K562 (cell line): ENCODE data around the gene NUDT6. TPM values are rescaled to one million over a fixed set of nuclear protein-coding genes. Genes with fewer than 3 reads are reported as not detected.
A peak's percentile ranks its signal among the peaks of the same experiment; 100 is the strongest.

Source experiments
- ATAC-seq: fragments of 200-7000 bp; cut with Tn5 transposase; 3 replicates; pipeline ENCODE4 v1.9.1; 2020; ENCODE audit warnings: moderate library complexity
- BruUV-seq: library from RNA; stranded (reverse); fragments of 400-500 nt; replicated peaks from 2 replicates; lab custom pipeline; 2021; lab: Mats Ljungman, UMichigan
- CTCF ChIA-PET: fragments of 300-600 bp; formaldehyde crosslinking; extraction: SDS; loops from one replicate; lab custom pipeline; 2021; ENCODE audit warnings: low intra/inter-chr PET ratio; lab: Yijun Ruan, JAX
- POLR2A ChIA-PET: fragments of 300-600, 350-650 bp; sonication (Branson Sonifier 250); formaldehyde crosslinking; extraction: SDS; loops from one replicate; lab custom pipeline; 2021; ENCODE audit warnings: antibody characterized with exemption, inconsistent platforms; lab: Yijun Ruan, JAX
- DNase-seq, 4 experiments: peaks; one replicate each; pipeline versions ENCODE4 v3.0.0 to v3.0.0-alpha.2; 2011 to 2018; ENCODE audit warnings: low spot score in 3 of 4, mixed read lengths in 3 of 4; ENCODE audit errors: extremely low read depth in 1 of 4
- FAIRE-seq: peaks from 2 replicates; lab custom pipeline; 2011; peaks lifted over from hg19 to GRCh38; lab: Jason Lieb, UNC
- H2AFZ ChIP-seq: 2 replicates; pipeline ENCODE4 v1.6.0; 2011; ENCODE audit warnings: low read depth, low read length, control low read depth, inconsistent platforms
- H3K27ac ChIP-seq: fragments of 200-600 bp; 3 replicates; pipeline ENCODE4 v1.8.0; 2011; ENCODE audit warnings: low read depth, mild to moderate bottlenecking, control low read depth, inconsistent platforms, low read length, moderate library complexity, mixed read lengths; ENCODE audit errors: extremely low read depth
- H3K27me3 ChIP-seq, 2 experiments: fragments of 300-600 bp in 1 of 2; 2 replicates in 1 of 2; 3 replicates in 1 of 2; pipeline versions ENCODE4 v1.6.0 to v1.8.0; 2011; ENCODE audit warnings: inconsistent platforms in 2 of 2, low read length in 2 of 2, mild to moderate bottlenecking in 1 of 2, mixed read lengths in 1 of 2, moderate library complexity in 1 of 2; ENCODE audit not compliant: control insufficient read depth in 2 of 2, insufficient read depth in 2 of 2
- H3K36me3 ChIP-seq: fragments of 300-600 bp; 3 replicates; pipeline ENCODE4 v1.8.0; 2011; ENCODE audit warnings: mild to moderate bottlenecking, low read length, inconsistent platforms; ENCODE audit not compliant: control insufficient read depth, insufficient read depth
- H3K4me1 ChIP-seq, 2 experiments: fragments of 200-600 bp in 1 of 2; replicated peaks in 1 of 2; 2 replicates in 1 of 2; 3 replicates in 1 of 2; pipeline versions ENCODE4 v1.5.1 to v1.8.0; 2011; ENCODE audit warnings: inconsistent platforms in 2 of 2, low read length in 2 of 2, mild to moderate bottlenecking in 1 of 2, mixed read lengths in 1 of 2, moderate library complexity in 1 of 2; ENCODE audit not compliant: control insufficient read depth in 2 of 2, insufficient read depth in 2 of 2
- H3K4me2 ChIP-seq: 2 replicates; pipeline ENCODE4 v1.6.1; 2011; ENCODE audit warnings: low read length, control low read depth, inconsistent platforms, mixed read lengths; ENCODE audit not compliant: insufficient read depth
- H3K4me3 ChIP-seq: fragments of 200-600 bp; sonication (generic), shearing (Covaris generic); 2 replicates; pipeline ENCODE4 v1.5.1; 2016; ENCODE audit warnings: control low read depth, inconsistent platforms
- H3K79me2 ChIP-seq: fragments of 200-600 bp; 3 replicates; pipeline ENCODE4 v1.8.0; 2011; ENCODE audit warnings: low read length, inconsistent platforms; ENCODE audit not compliant: control insufficient read depth, insufficient read depth
- H3K9ac ChIP-seq, 2 experiments: 2 replicates each; pipeline versions ENCODE4 v1.6.0 to v1.6.1; 2011; ENCODE audit warnings: low read depth in 2 of 2, low read length in 2 of 2, control low read depth in 1 of 2, inconsistent platforms in 1 of 2, mild to moderate bottlenecking in 1 of 2, mixed read lengths in 1 of 2; ENCODE audit not compliant: insufficient read depth in 1 of 2
- H3K9me1 ChIP-seq: one replicate; pipeline ENCODE4 v1.6.0; 2011; ENCODE audit warnings: inconsistent platforms, mild to moderate bottlenecking, low read length, moderate library complexity; ENCODE audit not compliant: control insufficient read depth, insufficient read depth
- H3K9me3 ChIP-seq: replicated peaks from 2 replicates; pipeline ENCODE4 v1.5.1; 2011; ENCODE audit warnings: low read depth, low read length, inconsistent platforms; ENCODE audit not compliant: control insufficient read depth, insufficient read depth
- H4K20me1 ChIP-seq: replicated peaks from 2 replicates; pipeline ENCODE4 v1.6.1; 2011; ENCODE audit warnings: low read length, inconsistent platforms, mixed read lengths; ENCODE audit not compliant: control insufficient read depth, insufficient read depth
- CHD2 ChIP-seq: IDR thresholded peaks from 2 replicates; pipeline ENCODE4 v1.6.1; 2011; ENCODE audit warnings: low read depth, low read length
- CTBP1 ChIP-seq: fragments of 450-650 bp; IDR thresholded peaks from 2 replicates; pipeline ENCODE4 v1.6.1; 2016; ENCODE audit warnings: borderline replicate concordance
- EP400 ChIP-seq: fragments of 450-650 bp; IDR thresholded peaks from 2 replicates; pipeline ENCODE4 v1.6.1; 2017; ENCODE audit warnings: antibody characterized with exemption, mild to moderate bottlenecking, moderate library complexity
- GABPB1 ChIP-seq: sonication (generic); formaldehyde crosslinking; IDR thresholded peaks from 2 replicates; pipeline ENCODE4 v1.8.0; 2022; ENCODE audit warnings: mild to moderate bottlenecking, missing genetic modification reagents
- HNRNPK ChIP-seq: fragments of 200-400 bp; formaldehyde crosslinking; IDR thresholded peaks from one replicate; pipeline ENCODE4 v1.6.1; 2018; ENCODE audit warnings: mild to moderate bottlenecking, low read depth, low read length; ENCODE audit not compliant: poor library complexity, severe bottlenecking
- IFI16 ChIP-seq: fragments of 250-450 bp; sonication (Bioruptor Pico); IDR thresholded peaks from 2 replicates; pipeline ENCODE4 v2.1.2; 2022; ENCODE audit warnings: mild to moderate bottlenecking, inconsistent platforms
- MBD2 ChIP-seq: sonication (generic); IDR thresholded peaks from 2 replicates; pipeline ENCODE4 v1.6.1; 2016; ENCODE audit warnings: low read depth, borderline replicate concordance
- MED1 ChIP-seq: sonication (generic); formaldehyde crosslinking; IDR thresholded peaks from 2 replicates; pipeline ENCODE4 v1.8.1; 2023; ENCODE audit warnings: missing genetic modification reagents, borderline replicate concordance
- MLX ChIP-seq, 2 experiments: fragments of 450-650 bp in 1 of 2; sonication (generic) in 1 of 2; formaldehyde crosslinking; conservative IDR thresholded peaks; 2 replicates each; pipeline versions ENCODE4 v1.4.0 to v1.8.1; 2020 to 2022; ENCODE audit warnings: mild to moderate bottlenecking in 1 of 2, missing genetic modification reagents in 1 of 2
- UBTF ChIP-seq, 2 experiments: IDR thresholded peaks; 2 replicates each; pipeline ENCODE4 v1.6.1; 2012; ENCODE audit warnings: improper control_type of control experiment in 2 of 2, low read depth in 2 of 2, low read length in 2 of 2, borderline replicate concordance in 1 of 2
- ZKSCAN8 ChIP-seq: fragments of 200-800 bp; sonication (Bioruptor generic); IDR thresholded peaks from 2 replicates; pipeline ENCODE4 v1.6.1; 2016; ENCODE audit warnings: missing genetic modification characterization, missing compliant biosample characterization
- ZNF212 ChIP-seq: fragments of 450-650 bp; formaldehyde crosslinking; IDR thresholded peaks from 2 replicates; pipeline ENCODE4 v1.4.0; 2020; ENCODE audit warnings: mild to moderate bottlenecking
- ZNF316 ChIP-seq: fragments of 450-650 bp; IDR thresholded peaks from 2 replicates; pipeline ENCODE4 v1.6.1; 2016
- ZNF780A ChIP-seq: fragments of 250-450 bp; sonication (Bioruptor Pico); IDR thresholded peaks from 2 replicates; pipeline ENCODE4 v1.5.0; 2021; ENCODE audit warnings: mild to moderate bottlenecking
- WGBS: fragments of 100-300 bp; shearing (Covaris generic); methylation state at CpG from one replicate; pipeline ENCODE4 v1.1.6; 2016; ENCODE audit warnings: low coverage, mixed read lengths; ENCODE audit not compliant: insufficient coverage; ENCODE audit errors: missing lambda C conversion rate; 5-methylcytosine and 5-hydroxymethylcytosine counted together
- in situ Hi-C: fragments of 300-500 bp; cut with MboI; formaldehyde crosslinking; loops from 4 replicates; pipeline ENCODE4 v1.15.0; 2018; ENCODE audit warnings: inconsistent platforms, mixed read lengths
- intact Hi-C: fragments of 100-400 bp; cut with micrococcal nuclease; formaldehyde crosslinking; loops from 2 replicates; pipeline ENCODE4 v1.14.2; 2022
- polyA plus RNA-seq, 8 experiments: library from polyadenylated mRNA; depleted of rRNA in 4 of 8; stranded (reverse) in 5 of 8; unstranded in 3 of 8; fragments of >200 nt; fragmentation: Nextera tagmentation in 2 of 8; fragmentation: Illumina TruSeq in 1 of 8; extraction: Ambion mirVana in 2 of 8; extraction: Trizol in 1 of 8; gene quantifications; 2 replicates each; pipeline versions ENCODE4 v1.2.1 to v1.2.3, GENCODE V29; 2011 to 2014; ENCODE audit warnings: inconsistent platforms in 1 of 8, missing spikeins in 1 of 8
- total RNA-seq, 7 experiments: library from RNA; depleted of rRNA in 6 of 7; stranded (reverse); fragments of >200 nt in 6 of 7; fragmentation: Illumina TruSeq in 2 of 7; extraction: Trizol in 2 of 7; gene quantifications; 2 replicates each; pipeline versions ENCODE4 v1.2.1 to v1.2.3, GENCODE V29; 2011 to 2021; ENCODE audit warnings: low replicate concordance in 1 of 7

NUDT6 gene
- total and polyA plus RNA-seq, 9 of the 15 experiments (the other 6 are each of a cell fraction or from before 2014, with no cell fraction given), result 9.4 to 18.1 (median 13.4) TPM

- 35% methylated on average over 1 of the region's 1 CpG for WGBS
- FAIRE-seq (no peak), ATAC-seq (no peak), DNase-seq (no peak)
- Histone ChIP-seq H3K9me1 (no peaks in the 10 kb centered on the region), H2AFZ (no peak overlapping the region), H3K4me2 (no peak overlapping the region), H3K79me2 (no peaks in the 10 kb centered on the region), H3K27ac (no peak overlapping the region), H3K27me3 (no peaks in the 10 kb centered on the region), H3K4me1 (no peaks in the 10 kb centered on the region), H4K20me1 (no peaks in the 10 kb centered on the region), H3K9me3 (no peaks in the 10 kb centered on the region), H3K9ac (no peak overlapping the region), H3K4me3 (no peak overlapping the region), H3K36me3 (peaks cover 41% of the 10 kb centered on the region; the same call in 2 of the 3 replicates)
- TF ChIP-seq CHD2 (no peak), ZNF316 (peak; percentile 69)
- intact Hi-C loops, result no loop called here
- CTCF ChIA-PET, result no interaction called here
- POLR2A ChIA-PET, result interaction anchor here (1.0 kb wide), 1 partner anchor 28 kb away, joined by 3 read pairs; no protein-coding TSS in a partner anchor
- in situ Hi-C loops, result no loop called here
- no TSS peak for BruUV-seq
Observed at GRCh38 chr4:122895336-122895995, 26.9 kb downstream of the NUDT6 start.

- ChIA-PET POLR2A (no interaction called here), CTCF (no interaction called here)
- Histone ChIP-seq H3K4me3 (no peak overlapping the region), H2AFZ (no peak overlapping the region), H3K4me2 (no peak overlapping the region), H3K4me1 (no peaks in the 10 kb centered on the region), H3K9ac (no peak overlapping the region), H3K9me3 (no peaks in the 10 kb centered on the region), H3K36me3 (peaks cover 41% of the 10 kb centered on the region; the same call in 2 of the 3 replicates), H3K27ac (no peak overlapping the region), H3K27me3 (no peaks in the 10 kb centered on the region), H4K20me1 (no peaks in the 10 kb centered on the region), H3K9me1 (no peaks in the 10 kb centered on the region), H3K79me2 (no peaks in the 10 kb centered on the region)
- TF ChIP-seq MBD2 (no peak), IFI16 (no peak), CTBP1 (no peak), MED1 (CRISPR knock-in tag) (no peak), ZKSCAN8 (CRISPR knock-in tag) (no peak), ZNF212 (no peak), GABPB1 (CRISPR knock-in tag) (no peak), UBTF (IDR thresholded peaks at IDR 0.05; ENCODE audit: borderline replicate concordance in 1 of 2, low read depth in 2 of 2, low read length in 2 of 2) (no peak), MLX (CRISPR knock-in tag; conservative IDR thresholded peaks at IDR 0.05) (no peak), HNRNPK (no peak), ZNF780A (no peak), EP400 (no peak)
- in situ Hi-C loops (no loop called here), intact Hi-C loops (no loop called here)
- DNase-seq (no peak), FAIRE-seq (no peak), ATAC-seq (peak; percentile 73)
- no TSS peak for BruUV-seq
- 86% methylated on average over 3 of the region's 3 CpGs for WGBS
Observed at GRCh38 chr4:122894827-122895226, 27.6 kb downstream of the NUDT6 start.
